Fibroblast of pulmonary artery (primary cell): ENCODE measurements around the gene DEFB132.

ENCODE experiments used
- DNase-seq: peaks from one replicate; pipeline ENCODE4 v3.0.0-alpha.2; 2010; ENCODE audit warnings: low read depth
- H3K4me3 ChIP-seq: replicated peaks from 2 replicates; pipeline ENCODE4 v1.5.1; 2011; ENCODE audit warnings: low read depth, mild to moderate bottlenecking, control low read depth, low read length, moderate library complexity
- TF ChIP-seq, protein P1 (sequence below): IDR thresholded peaks from 2 replicates; pipeline ENCODE4 v1.5.1; 2011; ENCODE audit warnings: mild to moderate bottlenecking, control low read depth, low read length, inconsistent platforms; ENCODE audit errors: missing control alignments

Gene DEFB132

DNA sequence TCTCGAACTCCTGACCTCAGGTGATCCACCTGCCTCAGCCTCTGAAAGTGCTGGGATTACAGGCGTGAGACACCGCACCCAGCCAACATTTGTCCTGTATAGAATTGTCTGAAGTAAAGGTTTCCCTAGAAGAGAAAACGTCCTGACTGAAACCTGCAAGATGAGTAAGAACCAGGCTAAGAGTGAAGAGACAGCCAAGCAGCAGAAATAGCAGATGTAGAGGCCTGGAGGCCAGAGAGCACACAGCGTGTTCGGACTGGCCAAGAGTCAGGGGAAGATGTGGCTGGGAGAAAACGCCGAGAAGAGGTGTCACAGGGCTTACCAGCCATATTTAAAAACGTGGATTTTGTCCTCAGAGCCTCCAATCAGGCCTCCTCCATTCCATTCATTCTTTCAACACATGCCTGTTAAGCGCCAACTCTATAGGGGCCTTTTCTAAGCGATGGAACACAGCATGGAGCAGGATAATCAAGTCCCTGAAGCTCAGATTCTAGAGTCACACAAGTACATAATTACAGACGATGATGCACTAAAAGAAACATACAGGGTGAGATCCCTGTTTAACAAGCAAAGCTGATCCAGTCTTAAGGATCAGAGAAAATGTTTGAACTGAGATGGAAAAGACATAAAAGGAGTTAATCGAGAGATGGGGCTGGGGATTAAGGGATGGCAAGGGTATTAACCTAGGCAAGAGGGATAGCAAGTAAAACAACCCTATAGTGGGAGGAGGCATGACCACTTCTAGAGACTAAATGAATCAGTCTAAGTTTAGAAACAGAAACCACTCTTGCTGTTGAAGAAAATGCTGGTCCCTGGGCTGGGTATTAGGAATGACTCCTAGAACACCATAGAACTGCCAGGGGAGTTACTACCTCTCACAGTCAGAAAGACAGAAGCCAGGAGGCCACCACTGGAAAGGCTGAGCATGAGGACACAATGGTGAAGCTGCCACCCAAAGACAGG lies 44.6 kb downstream of the DEFB132 start:
- no peak for DNase-seq
- H3K4me3 ChIP-seq = no peak overlapping the region
- TF ChIP-seq, protein P1, sequence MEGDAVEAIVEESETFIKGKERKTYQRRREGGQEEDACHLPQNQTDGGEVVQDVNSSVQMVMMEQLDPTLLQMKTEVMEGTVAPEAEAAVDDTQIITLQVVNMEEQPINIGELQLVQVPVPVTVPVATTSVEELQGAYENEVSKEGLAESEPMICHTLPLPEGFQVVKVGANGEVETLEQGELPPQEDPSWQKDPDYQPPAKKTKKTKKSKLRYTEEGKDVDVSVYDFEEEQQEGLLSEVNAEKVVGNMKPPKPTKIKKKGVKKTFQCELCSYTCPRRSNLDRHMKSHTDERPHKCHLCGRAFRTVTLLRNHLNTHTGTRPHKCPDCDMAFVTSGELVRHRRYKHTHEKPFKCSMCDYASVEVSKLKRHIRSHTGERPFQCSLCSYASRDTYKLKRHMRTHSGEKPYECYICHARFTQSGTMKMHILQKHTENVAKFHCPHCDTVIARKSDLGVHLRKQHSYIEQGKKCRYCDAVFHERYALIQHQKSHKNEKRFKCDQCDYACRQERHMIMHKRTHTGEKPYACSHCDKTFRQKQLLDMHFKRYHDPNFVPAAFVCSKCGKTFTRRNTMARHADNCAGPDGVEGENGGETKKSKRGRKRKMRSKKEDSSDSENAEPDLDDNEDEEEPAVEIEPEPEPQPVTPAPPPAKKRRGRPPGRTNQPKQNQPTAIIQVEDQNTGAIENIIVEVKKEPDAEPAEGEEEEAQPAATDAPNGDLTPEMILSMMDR = no peak

DNA sequence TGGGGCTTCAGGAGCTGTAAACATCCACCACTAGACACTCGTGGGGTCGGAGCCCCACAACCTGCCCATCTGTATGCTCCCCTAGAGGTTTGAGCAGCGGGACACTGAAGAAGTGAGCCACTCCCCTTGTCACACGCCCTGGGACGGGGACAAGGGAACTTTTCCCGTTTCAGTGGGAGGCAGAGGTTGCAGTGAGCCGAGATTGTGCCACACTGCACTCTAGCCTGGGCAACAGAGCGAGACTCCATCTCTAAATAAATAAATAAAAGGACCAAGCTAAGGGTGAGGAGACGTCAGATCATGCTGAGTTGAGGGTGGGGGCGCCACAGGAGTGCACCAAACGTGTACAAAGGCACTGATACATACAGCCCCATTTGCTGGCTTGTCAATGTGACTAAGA lies 48.2 kb downstream of the DEFB132 start:
- H3K4me3 ChIP-seq = no peak overlapping the region
- no peak for DNase-seq
- TF ChIP-seq, protein P1 = no peak

DNA sequence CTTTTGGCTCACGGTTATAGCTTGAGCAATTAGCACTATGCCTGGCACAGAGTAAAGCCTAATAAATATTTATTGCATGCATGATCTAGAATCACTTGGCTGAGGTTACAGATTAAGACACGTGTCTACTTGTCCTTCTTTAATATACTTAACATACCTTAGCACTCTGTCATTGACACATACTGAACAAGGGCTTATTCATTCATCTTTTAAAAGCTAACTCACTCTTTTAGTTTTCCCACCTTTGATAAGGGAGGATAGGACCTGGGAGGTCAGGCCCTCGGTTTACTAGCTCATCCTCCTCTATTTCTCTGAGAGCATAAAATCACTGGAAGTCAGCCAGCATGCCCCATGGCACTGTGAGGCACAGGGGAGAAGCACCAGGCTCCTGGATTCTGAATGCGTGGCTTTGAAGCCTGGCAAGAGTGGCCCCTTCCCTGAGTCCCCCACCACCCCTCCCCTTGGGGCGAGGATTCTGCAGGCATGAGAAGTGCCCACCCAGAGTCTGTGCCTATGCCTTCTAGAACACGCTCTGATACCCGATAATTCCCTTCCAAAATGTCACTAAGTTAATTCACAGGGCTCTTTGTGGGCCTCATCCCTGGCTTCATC lies 51.0 kb downstream of the DEFB132 start:
- TF ChIP-seq, protein P1 = no peak
- H3K4me3 ChIP-seq = no peak overlapping the region
- DNase-seq = no peak

DNA sequence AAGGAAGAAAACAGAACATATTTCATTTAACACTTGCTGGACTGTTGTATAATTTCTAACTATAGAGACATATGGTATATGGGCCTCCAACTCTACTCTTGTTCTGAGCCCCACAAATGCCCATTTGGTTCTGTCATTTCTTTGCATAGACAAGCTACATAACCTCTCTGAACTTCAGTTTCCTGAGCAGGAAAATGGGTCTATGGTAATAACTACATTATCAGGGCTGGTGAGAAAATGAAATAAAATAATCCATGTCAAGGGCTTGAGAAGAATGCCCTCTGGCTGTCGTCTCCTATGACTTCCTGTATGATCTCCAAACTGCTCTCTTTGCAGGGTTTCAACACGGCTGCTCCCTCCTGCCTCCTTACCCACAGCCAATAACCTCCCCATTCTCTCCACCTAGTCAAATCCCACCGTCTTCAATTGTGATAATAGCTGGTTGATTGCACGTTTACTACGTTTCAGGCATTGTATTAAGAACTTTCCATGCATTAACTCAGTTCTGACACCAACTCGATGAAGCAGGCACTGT lies 51.8 kb downstream of the DEFB132 start:
- TF ChIP-seq, protein P1 = no peak
- peak; percentile 53 for DNase-seq
- peak overlapping the region; percentile 58 for H3K4me3 ChIP-seq

DNA sequence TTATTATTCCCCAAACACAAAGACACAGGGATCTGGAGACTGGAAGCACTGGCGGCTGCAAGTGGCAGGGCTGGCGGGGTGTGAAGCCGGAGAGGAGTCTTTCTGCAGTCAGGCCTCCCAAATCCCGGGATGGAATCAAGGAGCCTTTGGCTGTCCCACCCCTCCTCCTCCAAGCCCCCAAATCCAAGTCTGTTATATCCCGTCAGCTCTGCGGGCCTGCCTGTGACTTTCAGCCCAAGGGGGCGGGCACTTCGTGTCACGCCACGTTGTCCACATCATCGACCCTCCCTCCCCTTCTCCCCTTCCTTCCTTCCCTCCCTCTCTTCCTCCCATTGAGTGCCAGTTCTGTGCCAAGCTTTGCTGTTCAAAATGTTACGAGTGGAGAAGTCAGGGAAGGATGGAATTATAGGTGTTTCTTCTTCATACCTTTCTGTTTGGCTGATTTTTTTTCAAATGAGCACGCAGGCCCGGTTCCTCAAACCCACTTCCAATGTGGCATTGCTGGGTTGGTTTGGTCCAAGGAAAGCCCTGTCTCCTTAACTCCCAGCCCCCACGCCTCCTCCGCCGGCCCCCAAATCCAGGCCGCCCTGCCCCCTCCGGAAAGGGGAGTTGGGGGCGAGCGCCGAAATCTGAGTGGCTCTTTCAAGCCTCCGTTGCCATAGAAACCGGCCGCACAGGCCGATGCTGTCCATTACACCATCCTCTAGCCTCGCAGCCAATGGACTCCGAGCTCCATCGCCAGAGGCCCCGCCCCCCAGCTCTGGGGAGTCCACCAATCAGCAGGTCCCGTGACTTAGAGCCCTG lies 52.5 kb downstream of the DEFB132 start:
- TF ChIP-seq, protein P1 = no peak
- peak; percentile 99 for DNase-seq
- peak overlapping the region; percentile 58 for H3K4me3 ChIP-seq

DNA sequence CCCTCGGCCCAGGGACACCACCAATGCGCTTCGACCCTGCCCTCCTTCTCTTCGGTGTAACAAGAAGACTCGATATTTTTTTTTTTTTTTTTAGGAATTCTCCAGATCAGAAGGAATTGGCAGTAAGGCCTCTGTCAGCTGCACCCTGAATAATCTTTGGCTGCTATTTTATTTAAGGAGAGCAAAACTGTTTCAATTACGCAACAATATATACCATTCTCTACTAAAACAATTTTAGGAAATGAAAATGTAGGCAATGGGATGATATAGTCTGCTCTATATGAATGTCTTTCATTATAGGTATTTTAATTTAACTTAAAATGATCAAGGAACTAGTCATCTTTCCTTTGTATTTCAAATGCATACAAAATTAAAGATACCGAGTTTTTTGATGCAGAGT lies 53.1 kb downstream of the DEFB132 start:
- peak overlapping the region; percentile 6 for H3K4me3 ChIP-seq
- DNase-seq = no peak
- TF ChIP-seq, protein P1 = no peak
